BJ (cell line): ENCODE measurements around the gene ESF1. TPM values are rescaled to one million over a fixed set of nuclear protein-coding genes. Genes with fewer than 3 reads are reported as not detected.
A peak's percentile ranks its signal among the peaks of the same experiment; 100 is the strongest.

ENCODE experiments used
- CTCF ChIA-PET: fragments of 350-600 bp; formaldehyde crosslinking; extraction: SDS; loops from one replicate; lab custom pipeline; 2021; ENCODE audit warnings: antibody characterized with exemption, inconsistent platforms; lab: Yijun Ruan, JAX
- POLR2A ChIA-PET: fragments of 300-600 bp; sonication (Branson Sonifier 250); formaldehyde crosslinking; extraction: SDS; loops from one replicate; lab custom pipeline; 2021; ENCODE audit warnings: antibody characterized with exemption; lab: Charles Lee
- DNase-seq: peaks from one replicate; pipeline ENCODE4 v3.0.0-alpha.2; 2011; ENCODE audit warnings: low read depth
- H3K27me3 ChIP-seq: 2 replicates; pipeline ENCODE4 v1.6.0; 2011; ENCODE audit warnings: low read length; ENCODE audit not compliant: control insufficient read depth, insufficient read depth
- H3K36me3 ChIP-seq: 2 replicates; pipeline ENCODE4 v1.5.1; 2011; ENCODE audit warnings: low read length; ENCODE audit not compliant: control insufficient read depth, insufficient read depth
- H3K4me3 ChIP-seq: 2 replicates; pipeline ENCODE4 v1.5.1; 2011; ENCODE audit warnings: low read depth, mild to moderate bottlenecking, control low read depth, low read length
- polyA plus RNA-seq: library from polyadenylated mRNA; depleted of rRNA; stranded (reverse); fragments of >200 nt; gene quantifications from 2 replicates; pipeline ENCODE4 v1.2.3, GENCODE V29; 2011
- TF ChIP-seq, protein P1 (sequence below): IDR thresholded peaks from 2 replicates; pipeline ENCODE4 v1.5.1; 2011; ENCODE audit warnings: low read depth, mild to moderate bottlenecking, control low read depth, inconsistent platforms, low read length, moderate library complexity; ENCODE audit not compliant: insufficient read depth

Gene ESF1
- polyA plus RNA-seq, 1 experiment: 0.76 TPM

DNA sequence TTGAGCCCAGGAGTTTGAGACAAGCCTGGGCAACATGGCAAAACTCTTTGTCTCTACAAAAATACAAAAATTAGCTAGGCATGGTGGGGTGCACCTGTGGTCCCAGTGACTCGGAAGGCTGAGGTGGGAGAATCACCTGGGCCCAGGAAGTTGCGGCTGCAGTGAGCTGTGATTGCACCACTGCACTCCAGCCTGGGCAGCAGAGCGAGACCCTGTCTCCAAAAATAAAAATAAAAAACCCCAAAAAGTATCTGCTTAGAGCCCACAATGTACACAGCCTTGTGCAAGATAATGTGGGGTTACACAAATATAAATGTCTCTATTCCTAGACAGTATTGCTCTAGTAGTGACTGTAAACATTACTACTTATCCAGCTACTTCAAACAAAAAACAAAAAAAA is 5.9 kb downstream of the ESF1 start:
- TF ChIP-seq, protein P1, sequence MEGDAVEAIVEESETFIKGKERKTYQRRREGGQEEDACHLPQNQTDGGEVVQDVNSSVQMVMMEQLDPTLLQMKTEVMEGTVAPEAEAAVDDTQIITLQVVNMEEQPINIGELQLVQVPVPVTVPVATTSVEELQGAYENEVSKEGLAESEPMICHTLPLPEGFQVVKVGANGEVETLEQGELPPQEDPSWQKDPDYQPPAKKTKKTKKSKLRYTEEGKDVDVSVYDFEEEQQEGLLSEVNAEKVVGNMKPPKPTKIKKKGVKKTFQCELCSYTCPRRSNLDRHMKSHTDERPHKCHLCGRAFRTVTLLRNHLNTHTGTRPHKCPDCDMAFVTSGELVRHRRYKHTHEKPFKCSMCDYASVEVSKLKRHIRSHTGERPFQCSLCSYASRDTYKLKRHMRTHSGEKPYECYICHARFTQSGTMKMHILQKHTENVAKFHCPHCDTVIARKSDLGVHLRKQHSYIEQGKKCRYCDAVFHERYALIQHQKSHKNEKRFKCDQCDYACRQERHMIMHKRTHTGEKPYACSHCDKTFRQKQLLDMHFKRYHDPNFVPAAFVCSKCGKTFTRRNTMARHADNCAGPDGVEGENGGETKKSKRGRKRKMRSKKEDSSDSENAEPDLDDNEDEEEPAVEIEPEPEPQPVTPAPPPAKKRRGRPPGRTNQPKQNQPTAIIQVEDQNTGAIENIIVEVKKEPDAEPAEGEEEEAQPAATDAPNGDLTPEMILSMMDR: no peak
- ChIA-PET POLR2A (no interaction called here), CTCF (no interaction called here)
- H3K36me3 ChIP-seq: peaks cover 6% of the 10 kb centered on the region
- H3K27me3 ChIP-seq: no peaks in the 10 kb centered on the region
- DNase-seq: no peak
- no peak overlapping the region for H3K4me3 ChIP-seq

DNA sequence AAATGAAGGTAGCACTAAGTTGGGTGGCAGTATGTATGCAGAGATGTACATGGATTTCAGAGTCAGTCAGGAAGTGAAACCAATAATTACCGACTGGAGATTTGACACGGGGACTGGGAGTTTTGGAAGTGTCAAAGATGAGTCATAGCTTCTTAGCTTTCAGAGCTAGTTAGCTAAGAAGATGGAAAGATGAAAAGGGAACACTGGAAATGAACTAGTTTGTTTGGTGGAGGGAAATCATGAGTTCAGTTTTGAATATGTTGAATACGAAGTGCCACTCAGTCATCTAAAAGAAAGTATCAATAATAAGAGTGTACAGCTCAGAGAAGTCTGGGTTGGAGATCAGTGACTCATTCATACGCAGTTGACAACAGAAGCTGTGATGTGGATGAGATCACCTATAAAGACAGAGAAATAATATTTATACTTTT is 7.5 kb downstream of the ESF1 start:
- Histone ChIP-seq H3K36me3 (peaks cover 6% of the 10 kb centered on the region), H3K27me3 (no peaks in the 10 kb centered on the region), H3K4me3 (no peak overlapping the region)
- POLR2A ChIA-PET: no interaction called here
- CTCF ChIA-PET: interaction anchor here (0.8 to 1.0 kb wide), 2 partner anchors 11 to 20 kb away, joined by 3 to 4 read pairs; no protein-coding TSS in a partner anchor
- TF ChIP-seq, protein P1: no peak
- no peak for DNase-seq

DNA sequence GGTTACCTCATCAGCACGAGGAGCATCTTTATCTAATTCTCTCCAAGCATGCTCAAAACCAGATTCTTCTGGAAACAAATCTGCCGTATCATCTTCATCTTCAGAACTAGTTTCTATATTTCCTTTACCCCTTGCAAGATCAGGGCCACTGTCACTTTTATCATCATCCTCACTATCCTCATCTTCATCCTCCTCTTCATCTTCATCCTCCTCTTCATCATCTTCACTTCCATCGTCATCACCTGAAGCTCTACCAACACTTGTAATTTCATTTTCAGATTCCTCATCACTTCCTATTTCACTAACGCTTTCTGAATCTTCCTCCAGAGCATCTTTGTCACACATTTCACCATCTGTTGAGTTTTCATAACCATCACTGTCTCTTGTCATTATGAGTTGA is 8.9 kb downstream of the ESF1 start:
- TF ChIP-seq, protein P1: no peak
- ChIA-PET POLR2A (no interaction called here), CTCF (interaction anchor here (0.8 kb wide), 1 partner anchor 451 kb away, joined by 3 read pairs; no protein-coding TSS in a partner anchor)
- no peak for DNase-seq
- Histone ChIP-seq H3K4me3 (no peak overlapping the region), H3K27me3 (no peaks in the 10 kb centered on the region), H3K36me3 (peaks cover 5% of the 10 kb centered on the region)

DNA sequence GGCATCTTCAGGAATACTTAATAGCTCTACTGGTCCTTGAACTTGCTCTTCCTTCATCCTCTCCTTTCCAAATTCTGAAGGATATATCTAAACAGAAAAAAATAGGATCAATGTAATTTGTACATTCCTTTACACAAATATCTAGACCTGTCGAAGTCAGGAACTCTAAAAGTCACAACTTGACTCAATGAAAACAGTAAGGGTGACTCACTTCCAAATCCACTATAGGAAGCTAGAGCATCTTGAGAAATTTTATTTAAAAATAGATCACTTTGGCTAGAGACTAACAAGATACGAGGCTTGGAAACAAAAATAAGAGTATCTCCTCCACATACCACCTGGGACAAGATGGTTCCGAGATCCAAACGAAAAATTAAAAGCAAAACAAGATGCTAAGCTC is 12.2 kb downstream of the ESF1 start:
- TF ChIP-seq, protein P1: no peak
- CTCF ChIA-PET: interaction anchor here (0.6 to 2.1 kb wide), 16 partner anchors 9 to 655 kb away, joined by 3 to 12 read pairs (median 4); partner anchors contain the start of genes ESF1 and NDUFAF5
- no peak overlapping the region for H3K4me3 ChIP-seq
- peaks cover 4% of the 10 kb centered on the region for H3K36me3 ChIP-seq
- H3K27me3 ChIP-seq: no peaks in the 10 kb centered on the region
- no peak for DNase-seq
- POLR2A ChIA-PET: no interaction called here

DNA sequence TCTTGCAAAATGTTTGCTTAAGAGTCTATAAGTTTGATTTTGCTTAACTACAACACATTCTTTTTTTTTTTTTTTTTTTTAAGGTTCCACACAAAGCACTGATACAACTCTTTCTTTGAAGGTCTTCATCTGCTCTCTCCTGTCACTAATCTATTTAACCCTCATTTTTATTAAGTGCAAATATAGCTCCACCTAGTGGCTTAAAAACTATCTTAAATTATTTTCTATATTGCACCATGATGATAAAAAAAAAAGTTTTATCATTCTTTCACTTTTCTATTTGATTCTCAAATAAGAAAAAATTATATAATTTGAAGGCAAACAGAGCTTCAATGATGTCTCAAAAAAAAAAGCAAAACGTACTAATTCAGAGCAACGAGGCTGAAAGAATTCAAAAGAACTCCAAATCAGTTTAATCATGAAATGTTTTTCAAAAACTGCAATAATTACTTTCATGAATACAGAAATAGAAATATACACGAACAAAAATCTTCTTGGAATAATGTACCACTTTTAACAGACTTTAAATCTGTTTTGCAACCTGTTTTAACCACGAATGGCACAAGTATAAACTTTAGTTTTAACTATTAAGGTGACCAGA is 12.8 kb downstream of the ESF1 start:
- H3K4me3 ChIP-seq: no peak overlapping the region
- TF ChIP-seq, protein P1: peak; percentile 42
- peaks cover 4% of the 10 kb centered on the region for H3K36me3 ChIP-seq
- no peaks in the 10 kb centered on the region for H3K27me3 ChIP-seq
- ChIA-PET CTCF (interaction anchor here (0.6 to 2.1 kb wide), 21 partner anchors 9 to 1436 kb away, joined by 3 to 12 read pairs (median 3); partner anchors contain the start of genes ESF1 and NDUFAF5), POLR2A (interaction anchor here (0.8 kb wide), 1 partner anchor 345 kb away, joined by 7 read pairs; no protein-coding TSS in a partner anchor)
- DNase-seq: no peak
